ENCODE measurements around the gene ATP8A2.
A peak's percentile ranks its signal among the peaks of the same experiment; 100 is the strongest.

The ATP8A2 gene

DNA sequence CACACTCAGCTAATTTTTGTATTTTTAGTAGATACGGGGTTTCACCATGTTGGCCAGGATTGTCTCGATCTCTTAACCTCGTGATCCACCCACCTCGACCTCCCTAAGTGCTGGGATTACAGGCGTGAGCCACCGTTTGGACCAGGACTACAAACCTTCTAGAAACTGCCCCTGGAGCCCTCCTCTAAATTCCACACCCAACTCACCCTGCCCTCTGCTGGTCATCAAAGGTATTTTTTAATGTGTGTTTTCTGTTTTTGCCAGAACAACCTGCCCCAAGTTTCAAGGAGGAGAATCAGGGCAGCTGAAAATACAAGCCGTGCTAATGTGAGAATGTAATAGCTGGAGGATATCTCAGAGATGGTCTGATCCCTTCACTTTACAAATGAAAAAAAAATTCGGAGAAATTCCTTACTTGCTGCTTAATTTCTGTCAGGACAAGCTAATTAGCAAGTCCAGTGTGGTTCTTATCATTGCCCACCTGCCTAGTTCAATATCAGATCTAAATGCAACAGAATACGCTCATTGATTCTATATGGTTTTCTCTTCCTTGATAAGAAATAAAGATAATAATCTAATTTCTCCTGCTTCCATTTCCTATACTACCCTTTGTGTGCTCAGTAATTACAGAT lies 4.1 kb downstream of the ATP8A2 start:
- TF ChIP-seq, protein P1, sequence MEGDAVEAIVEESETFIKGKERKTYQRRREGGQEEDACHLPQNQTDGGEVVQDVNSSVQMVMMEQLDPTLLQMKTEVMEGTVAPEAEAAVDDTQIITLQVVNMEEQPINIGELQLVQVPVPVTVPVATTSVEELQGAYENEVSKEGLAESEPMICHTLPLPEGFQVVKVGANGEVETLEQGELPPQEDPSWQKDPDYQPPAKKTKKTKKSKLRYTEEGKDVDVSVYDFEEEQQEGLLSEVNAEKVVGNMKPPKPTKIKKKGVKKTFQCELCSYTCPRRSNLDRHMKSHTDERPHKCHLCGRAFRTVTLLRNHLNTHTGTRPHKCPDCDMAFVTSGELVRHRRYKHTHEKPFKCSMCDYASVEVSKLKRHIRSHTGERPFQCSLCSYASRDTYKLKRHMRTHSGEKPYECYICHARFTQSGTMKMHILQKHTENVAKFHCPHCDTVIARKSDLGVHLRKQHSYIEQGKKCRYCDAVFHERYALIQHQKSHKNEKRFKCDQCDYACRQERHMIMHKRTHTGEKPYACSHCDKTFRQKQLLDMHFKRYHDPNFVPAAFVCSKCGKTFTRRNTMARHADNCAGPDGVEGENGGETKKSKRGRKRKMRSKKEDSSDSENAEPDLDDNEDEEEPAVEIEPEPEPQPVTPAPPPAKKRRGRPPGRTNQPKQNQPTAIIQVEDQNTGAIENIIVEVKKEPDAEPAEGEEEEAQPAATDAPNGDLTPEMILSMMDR (IDR thresholded peaks at IDR 0.05), result peak; percentile 58

DNA sequence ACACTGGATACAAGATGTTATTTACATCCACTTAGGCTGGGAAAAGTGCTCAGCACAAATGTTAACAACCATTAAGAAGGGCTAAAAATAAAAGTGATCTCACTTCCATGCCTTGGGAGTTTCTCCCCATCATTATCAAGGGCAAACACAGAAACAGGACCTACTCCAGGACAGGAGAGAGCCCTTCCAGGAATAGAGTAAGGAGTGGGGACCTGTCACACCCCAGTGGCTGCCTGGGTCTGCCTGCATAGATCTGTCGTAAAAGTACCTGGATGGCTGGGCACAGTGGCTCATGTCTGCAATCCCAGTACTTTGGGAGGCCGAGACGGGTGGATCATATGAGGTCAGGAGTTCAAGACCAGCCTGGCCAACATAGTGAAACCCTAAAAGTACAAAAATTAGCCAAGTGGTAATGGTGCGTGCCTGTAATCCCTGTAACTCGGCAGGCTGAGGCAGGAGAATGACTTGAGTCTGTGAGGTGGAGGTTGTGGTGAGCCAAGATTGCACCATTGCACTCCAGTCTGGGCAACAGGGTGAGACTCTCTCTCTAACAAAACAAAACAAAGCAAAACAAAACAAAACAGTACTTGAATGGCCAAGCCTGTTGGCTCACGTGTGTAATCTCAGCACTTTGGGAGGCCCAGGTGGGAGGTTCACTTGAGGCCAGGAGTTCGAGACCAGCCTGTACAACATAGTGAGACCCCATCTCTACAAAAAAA lies 5.6 kb downstream of the ATP8A2 start:
- TF ChIP-seq, protein P1 (IDR thresholded peaks at IDR 0.05), result no peak

DNA sequence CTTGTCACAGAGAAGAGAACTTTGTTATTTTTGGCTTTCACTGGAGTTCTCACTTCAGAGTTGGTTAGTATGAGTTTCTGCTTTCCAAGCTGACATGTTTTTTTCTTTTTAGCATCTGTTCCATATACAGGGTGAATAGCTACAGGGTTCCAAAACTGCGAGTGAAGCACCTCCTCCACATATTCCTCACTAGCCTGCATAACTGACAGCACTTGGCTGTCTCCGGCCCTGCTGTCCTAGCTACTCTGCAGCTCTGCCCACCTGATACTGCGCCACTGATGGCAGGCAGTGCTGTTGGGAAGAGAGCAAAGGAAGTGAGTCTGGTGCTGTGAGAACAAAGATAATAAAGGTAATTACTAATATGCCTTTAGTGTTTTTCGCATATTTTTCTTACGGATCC lies 6.8 kb downstream of the ATP8A2 start:
- TF ChIP-seq, protein P1 (IDR thresholded peaks at IDR 0.05), result no peak

DNA sequence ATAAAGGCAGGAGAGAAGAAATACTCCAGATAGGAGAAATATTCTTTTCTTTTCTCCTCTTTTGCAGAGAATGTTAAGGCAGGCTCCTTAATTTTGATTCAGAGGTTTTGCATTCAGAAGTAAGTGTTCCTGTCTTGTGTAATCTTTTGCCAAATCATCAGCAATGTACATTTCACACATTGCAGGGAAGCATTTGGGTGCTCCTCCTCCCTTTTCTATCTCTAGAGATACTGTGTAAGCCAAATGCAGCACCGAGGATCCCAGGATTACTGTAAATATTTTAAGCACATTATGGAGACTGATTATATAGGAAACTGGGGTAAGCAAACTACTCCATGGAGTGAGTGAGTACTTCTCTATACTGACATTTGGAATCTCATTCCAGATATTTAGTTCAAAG lies 7.2 kb downstream of the ATP8A2 start:
- TF ChIP-seq, protein P1 (IDR thresholded peaks at IDR 0.05), result no peak

DNA sequence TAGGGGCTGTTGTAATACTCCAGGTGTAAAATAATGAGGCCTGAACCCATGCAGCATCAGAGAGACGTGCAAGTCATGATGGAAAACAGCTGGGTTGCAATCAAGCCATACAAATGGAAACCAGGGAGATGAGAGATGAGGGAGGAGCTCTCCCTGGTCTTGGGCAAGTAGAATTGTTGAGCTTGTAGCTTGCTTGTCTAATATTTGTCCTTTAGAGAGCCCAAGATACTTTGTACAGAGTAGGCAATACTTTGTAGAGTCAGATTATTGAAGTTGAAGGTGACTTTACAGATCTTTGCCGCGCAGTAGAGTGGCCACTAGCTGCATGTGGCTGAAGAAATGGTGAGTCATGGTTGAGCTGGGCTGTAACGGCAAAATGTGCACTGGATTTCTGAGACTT lies 8.3 kb downstream of the ATP8A2 start:
- TF ChIP-seq, protein P1 (IDR thresholded peaks at IDR 0.05), result no peak

DNA sequence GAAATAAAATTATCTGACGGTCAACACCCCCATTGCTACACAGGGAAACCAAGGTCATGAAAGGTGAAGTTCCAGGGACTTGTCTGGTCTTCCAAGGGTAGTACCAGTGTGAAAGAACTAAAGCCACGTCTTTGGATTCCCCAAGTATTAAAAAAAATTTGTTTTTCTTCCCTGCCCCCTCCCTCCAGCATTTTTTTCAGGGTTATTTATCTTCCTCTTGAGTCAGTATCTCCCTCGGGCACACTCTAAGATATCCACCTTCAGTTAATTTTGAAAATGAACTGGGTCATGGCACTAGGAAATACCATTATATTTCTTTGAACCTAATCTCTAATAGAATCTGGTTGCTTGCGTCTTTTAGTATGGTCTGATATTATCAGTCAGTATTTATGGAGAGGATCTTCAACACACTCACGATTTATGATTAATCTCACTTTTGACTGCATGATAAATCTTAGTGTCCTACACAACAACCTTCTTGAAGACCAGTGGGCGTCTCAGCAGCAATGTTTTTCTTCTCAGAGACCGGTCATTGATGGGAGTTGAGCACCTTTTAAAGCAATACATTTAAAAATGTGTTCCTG lies 9.1 kb downstream of the ATP8A2 start:
- TF ChIP-seq, protein P1 (IDR thresholded peaks at IDR 0.05), result no peak

DNA sequence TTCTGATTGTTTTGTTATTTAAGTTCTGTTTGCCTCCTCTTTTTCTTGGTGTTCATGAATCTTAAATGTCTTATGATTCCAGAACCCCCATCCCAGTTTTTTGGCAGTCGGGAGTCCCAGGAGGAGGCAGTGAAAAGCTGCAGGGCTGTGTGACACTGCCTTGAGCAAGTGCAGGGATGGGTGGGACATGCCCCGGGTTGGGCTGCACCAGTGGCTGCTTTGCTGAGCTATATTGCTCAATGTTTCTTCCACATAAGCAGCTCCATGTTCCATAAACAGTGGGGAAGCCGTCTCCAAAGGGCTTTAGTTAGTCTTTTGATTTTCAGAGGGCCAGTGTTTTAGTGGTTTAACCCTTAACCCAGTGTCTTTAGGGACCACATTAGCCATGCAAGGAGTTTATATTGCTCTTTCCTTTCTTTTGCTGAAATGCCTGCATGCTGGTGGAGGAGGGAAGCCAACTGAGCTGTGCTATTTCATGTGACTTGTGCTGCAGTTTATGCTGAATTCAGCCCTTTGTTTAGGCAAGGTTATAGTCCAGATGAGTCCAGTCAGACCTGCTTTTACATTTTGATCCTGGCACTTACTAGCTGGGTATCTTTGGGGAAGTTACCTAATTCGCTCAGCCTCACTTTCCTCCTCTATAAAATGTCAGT lies 13.1 kb downstream of the ATP8A2 start:
- TF ChIP-seq, protein P1 (IDR thresholded peaks at IDR 0.05), result no peak

Measured in LNCAP (cell line).